Nucleus accumbens (tissue), 56 donors: Measurements from ENCODE around the gene FXR2.
"Not testable (repeated sequence)": the region's sequence is repeated elsewhere in the genome, so short reads cannot be mapped to it uniquely, and the experiment has no call there.

Experiments
- DNase-seq, 56 donors: peaks; one replicate each; lab custom pipeline; 2025; lab: John Stamatoyannopoulos, UW

The FXR2 gene

DNA sequence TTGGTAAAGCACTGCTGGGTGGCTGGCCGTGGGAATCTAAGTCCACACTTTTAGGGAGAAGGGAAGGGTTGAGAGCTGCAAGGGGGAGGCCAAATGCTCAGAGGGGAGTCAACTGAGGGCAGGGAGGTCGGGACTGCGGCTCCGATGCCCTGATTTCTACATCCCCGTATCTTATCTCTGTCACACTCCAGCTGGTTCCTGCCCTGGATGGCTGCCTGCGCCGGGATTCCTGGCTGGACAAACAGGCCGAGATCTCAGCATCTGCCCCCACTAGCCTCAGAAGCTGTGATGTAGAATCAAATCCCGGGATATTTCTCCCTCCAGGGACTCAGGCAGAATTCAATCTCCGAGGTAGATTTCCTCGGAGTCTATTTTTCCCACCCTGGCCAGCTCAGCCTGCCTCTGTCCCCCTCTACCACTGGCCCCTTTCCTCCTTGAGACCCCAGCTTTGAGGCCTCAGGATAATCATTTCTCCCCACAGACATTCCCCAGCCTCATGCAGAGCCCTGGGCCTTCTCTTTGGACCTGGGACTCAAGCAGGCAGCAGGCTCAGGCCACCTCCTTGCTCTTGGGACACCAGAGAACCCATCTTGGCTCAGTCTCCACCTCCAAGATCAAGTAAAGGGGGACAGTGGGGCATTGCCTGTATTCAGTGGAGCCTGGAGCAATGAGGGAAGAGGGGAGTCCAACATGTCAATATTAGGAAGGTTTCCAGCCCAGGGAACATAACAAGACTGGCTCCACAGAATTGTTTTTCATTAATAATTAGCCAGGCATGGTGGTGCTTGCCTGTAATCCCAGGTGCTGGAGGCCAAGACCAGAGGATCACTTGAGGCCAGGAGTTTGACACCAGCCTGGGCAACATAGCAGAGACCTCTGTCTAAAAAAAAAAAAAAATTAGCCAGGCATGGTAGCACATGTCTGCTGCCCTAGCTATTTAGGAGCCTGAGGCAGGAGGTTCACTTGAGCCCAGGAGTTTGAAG is 17.0 kb upstream of the FXR2 start:
- DNase-seq: no peak

DNA sequence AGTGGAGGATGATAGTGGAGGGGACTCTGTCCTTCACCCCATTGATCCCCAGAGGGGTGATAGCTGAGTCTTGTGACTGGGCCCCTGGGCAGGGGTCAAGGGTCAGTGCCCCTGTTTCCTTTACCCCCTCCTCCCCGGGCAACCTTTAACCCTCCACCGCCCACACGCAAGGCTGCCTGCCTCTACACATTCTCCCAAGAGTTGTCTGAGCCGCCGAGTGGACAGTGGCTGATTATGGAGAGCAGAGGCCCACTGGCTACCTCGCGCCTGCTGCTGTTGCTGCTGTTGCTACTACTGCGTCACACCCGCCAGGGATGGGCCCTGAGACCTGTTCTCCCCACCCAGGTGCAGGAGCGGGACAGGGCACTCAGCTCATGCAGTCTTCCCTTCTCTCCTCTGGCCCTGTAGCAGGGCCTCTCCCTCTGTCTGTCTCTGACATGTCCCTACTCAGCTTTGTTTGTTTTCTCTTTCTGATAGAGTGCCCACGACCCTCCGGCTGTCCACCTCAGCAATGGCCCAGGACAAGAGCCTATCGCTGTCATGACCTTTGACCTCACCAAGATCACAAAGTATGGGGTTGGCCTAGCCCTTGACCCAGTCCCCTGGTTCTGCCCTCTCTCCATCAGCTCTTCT is 15.4 kb upstream of the FXR2 start, which contains the start of gene SHBG:
Gene SHBG (plus strand): TSS at position 197 of the 633 bp plus-strand sequence. CDS start 38 bp downstream, at position 235.
- DNase-seq: no peak

DNA sequence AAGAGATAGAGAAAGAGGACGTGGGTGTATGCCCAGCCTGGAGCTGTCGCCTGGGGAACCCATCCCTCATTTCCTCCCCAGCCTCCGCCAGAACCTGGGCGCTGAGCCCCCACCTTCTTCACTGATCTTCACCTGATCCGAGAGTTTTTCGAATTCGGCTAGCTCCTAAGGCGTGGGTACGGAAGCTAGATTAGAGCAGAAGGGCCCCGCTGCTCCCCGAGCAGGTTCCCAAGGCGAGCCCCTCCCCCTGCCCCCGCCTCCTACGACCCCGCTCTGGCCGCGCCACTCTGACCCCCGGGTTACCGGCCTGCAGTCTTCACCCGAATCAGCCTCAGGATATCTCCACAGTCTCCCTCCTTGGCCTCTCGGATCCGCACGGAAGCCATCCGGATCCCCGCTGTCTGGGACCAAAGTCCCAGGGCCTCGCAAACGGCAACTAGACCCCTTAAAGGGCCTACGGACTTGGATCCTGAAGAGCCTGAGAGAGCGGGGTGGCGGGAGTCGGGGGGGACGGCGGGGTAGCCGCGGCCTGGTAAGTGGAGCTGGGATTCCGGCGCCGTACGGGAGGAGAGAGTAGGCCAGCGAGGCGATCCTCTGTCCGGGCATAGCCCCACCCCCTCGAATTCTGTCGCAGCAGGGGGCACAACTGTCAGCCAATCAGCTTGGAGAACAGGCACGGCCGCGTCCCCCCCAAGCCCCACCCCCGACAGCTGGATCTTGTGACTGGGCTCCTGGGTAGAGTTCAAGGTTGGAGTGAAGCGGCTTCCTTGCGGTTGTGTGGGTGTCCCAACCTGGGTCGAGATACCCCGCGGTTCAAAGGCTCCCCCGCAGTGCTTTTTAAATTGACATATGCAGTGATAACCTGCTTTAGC is 12.8 kb upstream of the FXR2 start, which contains the start of gene SAT2:
Gene SAT2 (minus strand): TSS at position 572 of the 872 bp plus-strand sequence. CDS start 186 bp downstream, at position 386.
- peak; percentile 69 to 97 (median 91) for DNase-seq

DNA sequence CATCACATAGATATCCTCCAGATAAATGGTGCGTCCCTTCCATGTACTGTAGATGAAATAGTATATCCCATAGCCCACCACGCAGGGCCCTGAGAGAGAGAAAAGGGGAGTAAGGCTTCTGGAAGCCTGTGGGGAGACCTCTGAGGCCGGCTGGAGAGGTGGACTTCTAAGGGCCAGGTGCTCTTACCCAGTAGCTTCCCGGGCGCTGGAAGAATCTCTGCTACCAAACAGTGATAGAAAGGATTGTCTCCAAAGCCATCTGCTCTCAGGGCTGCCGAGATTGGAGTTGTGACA is 12.2 kb upstream of the FXR2 start:
- DNase-seq: no peak

DNA sequence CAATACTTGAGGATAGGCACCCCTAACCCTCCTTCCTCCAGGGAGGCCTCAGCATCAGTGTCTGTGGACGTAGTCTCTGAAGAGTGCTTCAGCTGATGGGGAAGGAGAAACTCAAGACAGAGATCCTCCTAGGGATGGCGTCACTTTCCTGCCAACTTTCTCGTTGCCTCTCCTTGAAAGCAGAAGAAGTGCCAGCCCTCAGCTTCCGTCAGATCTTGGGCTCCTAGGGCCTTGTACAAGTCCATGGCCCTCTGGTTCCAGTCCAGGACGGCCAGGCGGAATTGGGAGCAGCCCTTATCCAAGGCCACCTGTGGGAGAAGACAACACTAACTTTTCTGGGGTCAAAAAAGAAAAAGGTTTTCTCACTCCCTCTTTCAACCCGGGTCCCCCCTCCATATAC is 11.6 kb upstream of the FXR2 start:
- peak in 2 of 56 donors; percentile 4 to 23 for DNase-seq

DNA sequence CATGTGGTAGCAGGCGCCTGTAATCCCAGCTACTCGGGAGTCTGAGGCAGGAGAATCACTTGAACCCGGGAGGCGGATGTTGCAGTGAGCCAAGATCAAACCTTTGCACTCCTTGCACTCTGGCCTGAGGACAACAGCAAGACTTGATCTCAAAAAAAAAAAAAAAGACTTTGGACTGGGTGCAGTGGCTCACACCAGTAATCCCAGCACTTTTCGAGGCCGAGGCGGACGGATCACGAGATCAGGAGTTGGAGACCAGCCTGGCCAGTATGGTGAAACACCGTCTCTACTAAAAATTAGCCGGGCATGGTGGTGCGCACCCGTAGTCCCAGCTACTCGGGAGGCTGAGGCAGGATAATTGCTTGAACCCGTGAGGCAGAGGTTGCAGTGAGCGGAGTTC is 11.1 kb upstream of the FXR2 start:
- DNase-seq: not testable (repeated sequence)

DNA sequence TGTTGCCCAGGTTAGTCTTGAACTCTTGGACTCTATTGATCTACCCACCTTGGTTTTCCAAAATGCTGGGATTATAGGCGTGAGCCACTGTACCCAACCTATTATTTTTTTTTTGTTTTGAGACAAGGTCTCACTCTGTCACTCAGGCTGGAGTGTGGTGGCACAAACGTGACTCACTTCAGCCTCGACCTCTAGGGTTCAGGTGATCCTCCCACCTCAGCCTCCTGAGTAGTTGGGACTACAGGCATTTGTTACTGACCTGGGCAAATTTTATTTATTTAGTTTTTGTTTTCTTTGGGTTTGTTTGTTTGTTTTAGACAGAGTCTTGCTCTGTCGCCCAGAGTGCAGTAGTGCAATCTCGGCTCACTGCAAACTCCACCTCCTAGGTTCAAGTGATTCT is 9.0 kb upstream of the FXR2 start:
- no peak for DNase-seq

DNA sequence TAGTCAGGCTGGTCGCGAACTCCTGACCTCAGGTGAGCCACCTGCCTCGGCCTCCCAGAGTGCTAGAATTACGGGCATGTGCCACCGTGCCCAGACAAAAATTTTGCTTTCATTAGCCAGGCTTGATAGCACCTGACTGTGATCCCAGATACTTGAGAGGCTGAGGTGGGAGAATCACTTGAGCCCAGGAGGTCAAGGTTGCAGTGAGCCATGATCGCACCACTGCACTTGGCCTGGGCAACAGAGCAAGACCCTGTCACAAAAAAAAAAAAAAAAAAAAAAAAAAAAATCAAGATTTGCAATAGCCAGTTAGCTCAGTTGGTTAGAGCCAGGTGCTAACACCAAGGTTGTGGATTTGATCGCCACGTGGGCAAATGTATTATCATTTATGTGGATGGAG is 6.1 kb upstream of the FXR2 start:
- DNase-seq: no peak

DNA sequence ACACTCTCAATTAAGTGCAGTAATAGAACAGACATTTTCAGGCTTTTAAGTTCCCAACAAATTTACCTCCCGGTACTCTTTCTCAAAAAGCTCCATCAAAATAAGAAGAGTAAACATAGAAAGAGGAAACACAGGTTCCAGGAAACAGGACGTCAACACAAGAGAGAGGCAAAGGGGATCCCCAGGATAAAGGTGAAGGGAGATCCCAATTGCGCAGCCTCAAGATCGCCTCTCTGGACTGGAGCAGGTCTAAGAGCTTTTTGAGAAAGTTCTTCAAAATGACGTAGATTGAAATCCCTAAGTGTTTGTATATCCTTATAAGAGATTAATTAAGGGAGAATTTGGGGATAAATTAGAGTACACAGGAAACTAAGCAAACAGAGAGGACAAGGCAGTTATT is 3.9 kb upstream of the FXR2 start:
- no peak for DNase-seq

DNA sequence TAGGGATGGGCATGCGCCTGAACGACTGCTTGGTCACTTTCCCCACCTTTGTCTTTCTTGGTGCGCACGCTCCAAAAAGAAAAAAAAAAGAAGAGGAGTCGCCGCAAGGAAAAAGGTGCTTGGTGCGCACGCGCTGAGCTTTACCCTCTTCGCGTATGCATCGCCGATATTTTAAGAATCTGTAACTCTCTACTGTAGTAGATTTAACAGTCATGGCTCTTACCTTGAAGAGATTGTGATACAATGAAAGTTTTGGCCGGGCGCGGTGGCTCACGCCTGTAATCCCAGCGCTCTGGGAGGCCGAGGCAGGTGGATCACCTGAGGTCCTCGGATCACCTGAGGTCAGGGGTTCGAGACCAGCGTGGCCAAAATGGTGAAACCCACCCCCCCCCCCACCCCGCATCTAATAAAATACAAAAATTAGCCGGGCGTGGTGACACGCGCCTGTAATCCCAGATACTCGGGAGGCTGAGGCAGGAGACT is 609 bp upstream of the FXR2 start:
- no peak for DNase-seq

DNA sequence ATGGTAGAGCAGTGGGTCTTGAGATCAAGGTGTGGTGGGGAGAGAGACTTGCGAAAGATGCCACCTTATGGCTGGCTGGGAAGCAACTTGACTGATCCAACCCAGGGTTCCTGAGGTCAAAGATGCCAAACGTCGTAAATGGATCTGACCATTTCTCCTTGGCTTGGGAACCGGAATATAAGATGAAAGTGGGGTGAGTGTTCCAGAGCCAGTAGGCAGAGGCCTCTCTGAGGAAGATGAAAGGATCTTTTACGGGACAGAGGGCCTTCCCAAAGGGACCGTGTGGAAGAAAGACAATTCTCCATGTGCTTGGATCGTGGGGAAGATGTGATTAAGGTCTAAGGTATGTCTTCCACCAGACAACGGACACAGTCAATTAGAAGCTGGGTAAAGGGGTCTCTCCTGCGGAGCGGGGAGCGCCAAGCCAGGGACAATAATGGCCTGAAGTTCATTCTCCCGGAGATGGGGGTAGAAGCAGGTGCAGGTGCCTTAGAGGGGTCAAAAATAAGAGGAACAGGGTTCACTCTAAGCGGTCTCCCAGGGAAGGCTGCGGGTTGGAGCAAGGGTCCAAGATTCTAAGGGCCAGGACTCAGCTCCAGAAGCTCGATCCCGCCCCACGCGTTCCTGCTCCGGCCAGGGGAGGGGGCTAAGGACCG is 800 bp downstream of the FXR2 start:
- DNase-seq: peak in 1 of 56 donors; percentile 32

DNA sequence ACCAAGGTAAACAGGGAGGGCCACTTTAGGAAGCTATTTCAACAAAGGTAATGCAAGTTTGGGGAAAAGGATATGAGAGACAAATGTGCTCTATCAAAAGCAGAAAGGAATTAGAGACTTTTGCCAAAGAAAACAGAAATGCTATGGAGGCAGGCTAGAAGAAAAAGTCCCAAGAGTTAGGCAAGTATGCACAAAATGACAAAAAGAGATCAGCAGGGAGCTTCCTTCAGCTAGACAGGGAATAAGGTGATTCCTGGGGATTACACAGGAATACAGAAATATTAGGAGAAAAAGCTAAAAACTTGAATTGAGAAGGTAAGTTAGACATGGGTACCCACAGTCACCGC is 2.4 kb downstream of the FXR2 start:
- no peak for DNase-seq

DNA sequence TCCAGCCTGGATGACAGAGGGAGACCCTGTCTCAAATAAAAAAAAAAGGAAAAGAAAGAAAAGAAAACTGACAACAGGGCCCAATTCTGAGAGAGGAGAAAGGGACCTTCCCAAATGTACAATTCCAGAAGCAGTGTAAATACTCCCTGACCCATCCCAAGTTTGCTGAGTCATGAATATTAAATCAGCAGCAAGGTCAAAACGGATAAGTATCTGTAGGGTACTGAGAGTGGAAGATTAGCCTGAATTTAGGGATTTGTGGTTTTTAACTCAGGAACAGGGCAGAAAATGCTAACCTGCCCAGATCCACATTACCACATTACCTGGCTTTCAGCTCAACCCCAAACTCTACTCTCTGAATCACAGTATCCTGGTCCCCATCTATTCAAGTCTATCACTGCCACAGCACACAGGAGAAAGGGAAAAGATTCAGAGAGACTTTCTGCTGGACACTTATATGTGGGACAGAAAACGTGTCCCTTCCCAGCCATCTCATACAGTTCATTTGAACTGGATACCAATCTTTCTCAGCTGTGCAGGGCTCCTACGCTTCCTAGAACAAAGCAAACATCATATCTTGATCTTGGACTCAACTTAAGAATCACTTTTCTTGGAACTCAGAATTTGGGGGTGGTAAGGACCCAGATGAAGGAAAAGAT is 2.9 kb downstream of the FXR2 start:
- no peak for DNase-seq

DNA sequence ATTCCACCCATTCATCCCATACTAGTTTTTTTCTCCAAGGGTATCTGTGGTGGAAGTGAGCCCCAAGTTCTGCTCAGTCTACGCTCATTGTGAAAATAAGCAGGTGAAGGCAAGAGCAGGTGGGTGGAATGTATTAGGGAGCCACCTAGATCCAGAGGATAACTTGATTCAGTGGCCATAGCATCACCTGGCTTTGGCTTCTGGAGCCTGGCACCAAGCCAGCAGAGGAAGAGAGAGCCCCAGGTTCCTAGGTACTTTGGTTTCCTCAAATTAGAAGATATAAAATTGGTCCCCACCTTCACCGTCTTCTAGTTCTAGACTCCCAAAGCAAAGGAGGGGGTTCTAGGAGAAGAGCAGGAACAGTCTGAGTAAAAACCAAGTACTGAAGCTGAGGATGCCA is 4.1 kb downstream of the FXR2 start:
- no peak for DNase-seq

DNA sequence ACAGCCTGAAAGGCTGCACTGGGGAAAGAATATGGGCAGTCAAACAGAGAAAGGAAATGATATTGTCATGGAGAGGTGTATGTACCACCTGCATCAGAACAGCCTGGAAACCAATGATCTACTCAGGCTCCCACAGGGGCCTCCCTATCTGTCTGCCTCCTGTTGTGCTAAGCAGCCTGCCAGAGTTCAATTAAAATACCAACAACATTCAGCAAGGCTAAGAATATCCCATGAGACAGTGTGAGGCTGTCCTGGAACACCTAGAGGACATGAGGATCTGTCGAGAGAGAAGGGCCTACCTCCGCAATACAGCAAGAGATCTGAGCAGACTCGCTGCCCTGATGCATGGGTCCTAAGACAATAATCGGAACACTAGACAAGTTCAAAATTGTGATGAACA is 8.4 kb downstream of the FXR2 start:
- DNase-seq: no peak

DNA sequence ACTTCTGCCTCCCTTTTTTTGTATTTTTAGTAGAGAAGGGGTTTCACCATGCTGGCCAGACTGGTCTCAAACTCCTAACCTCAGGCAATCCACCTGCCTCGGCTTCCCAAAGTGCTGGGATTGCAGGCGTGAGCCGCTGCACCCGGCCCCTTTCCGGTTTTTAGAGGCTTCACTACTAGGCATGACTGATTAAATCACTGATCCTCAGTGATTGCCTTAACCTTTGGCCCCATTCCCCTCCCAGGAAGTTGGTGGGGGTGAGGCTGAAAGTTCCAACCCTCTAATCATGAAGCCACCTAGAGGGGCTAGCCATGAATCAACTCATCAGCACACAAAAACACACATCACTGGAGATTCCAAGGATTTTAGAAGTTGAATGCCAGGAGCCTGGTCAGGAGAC is 17.1 kb downstream of the FXR2 start:
- not testable (repeated sequence) for DNase-seq

DNA sequence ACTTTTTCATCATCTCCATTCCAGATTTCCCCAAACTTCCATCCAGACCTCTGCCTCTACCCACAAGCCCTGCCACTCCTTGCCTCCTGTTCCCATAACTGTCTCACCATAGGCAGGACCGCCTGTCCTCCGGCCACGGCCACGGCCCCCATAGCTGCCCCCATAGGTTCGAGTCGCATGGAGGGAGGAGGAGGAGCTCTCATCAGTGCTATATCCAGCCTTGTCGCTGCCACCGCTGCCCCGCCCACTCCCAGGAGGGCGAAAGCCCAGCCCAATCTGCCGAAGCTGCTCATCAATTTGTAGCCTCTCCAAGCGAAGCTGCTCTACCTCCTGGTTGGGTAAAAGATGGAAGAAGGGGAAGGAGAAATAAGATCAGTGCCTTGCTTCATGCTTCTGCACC is 21.4 kb downstream of the FXR2 start:
- DNase-seq: no peak

DNA sequence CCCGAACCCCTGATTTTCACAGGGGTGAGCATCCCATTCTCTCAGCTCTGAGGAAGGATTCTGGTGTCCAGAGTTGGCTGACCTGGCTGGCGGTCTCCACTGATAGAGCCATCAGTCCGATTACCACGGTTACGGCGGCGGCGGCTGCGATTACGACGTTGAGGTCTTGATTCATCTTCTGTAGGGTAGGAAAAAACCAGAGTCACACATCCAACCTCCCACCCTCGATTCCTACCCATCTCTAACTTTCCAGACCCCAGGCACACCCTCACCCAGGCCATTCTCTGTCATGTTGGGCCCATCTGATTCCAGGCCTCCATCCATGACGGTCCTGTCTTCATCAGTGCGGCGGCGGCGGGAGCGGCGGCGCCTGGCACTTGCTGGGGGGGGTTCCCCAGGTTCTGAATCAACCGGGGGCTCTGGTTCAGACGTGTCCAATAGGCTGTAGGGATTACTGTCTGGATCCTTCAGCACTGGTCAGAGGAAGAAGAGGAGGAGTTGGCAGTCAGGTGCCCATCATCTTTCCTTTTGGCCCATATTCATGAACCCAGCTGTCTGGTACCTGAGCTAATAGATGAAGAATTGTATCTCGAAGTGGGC is 22.2 kb downstream of the FXR2 start:
- no peak for DNase-seq

DNA sequence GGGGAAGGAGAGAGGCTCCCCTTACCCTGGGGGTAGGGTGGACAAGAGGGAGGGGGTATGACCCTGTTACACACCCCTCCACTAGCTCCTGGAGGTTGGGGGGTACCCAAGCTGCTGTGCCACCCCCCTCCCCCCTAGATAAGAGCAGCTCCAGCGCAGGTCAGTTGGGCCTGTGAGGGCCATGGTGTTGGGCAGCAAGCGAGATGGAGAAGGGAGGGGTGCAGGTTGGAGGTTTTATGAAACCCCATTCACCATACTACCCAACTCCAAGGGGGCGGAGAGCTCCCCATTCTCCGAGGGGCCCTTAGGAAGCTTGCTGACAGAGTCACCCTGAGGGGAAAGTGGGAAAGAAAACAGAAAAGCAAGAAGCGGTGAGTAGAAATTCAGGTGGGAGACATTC is 23.1 kb downstream of the FXR2 start:
- DNase-seq: no peak
